CD4-positive, alpha-beta T cell treated with Interleukin-15 for 1 hour (primary cell): ENCODE data around the gene PHC2.

Source experiments
- DNase-seq: peaks from one replicate; pipeline ENCODE4 v3.0.0-alpha.2; 2020

The PHC2 gene

GRCh38 chr1:33286451-33287185, 144.3 kb downstream of the PHC2 start:
- DNase-seq, result no peak

GRCh38 chr1:33284049-33284448, 146.8 kb downstream of the PHC2 start:
- no peak for DNase-seq

- DNase-seq, result no peak
Observed at GRCh38 chr1:33282791-33283190, 148.1 kb downstream of the PHC2 start.

- no peak for DNase-seq
Observed at GRCh38 chr1:33281554-33282303, 149.2 kb downstream of the PHC2 start.

- no peak for DNase-seq
Observed at GRCh38 chr1:33280091-33280661, 150.7 kb downstream of the PHC2 start.

GRCh38 chr1:33277488-33278084, 153.3 kb downstream of the PHC2 start:
- no peak for DNase-seq

GRCh38 chr1:33276573-33277298, 154.2 kb downstream of the PHC2 start:
- no peak for DNase-seq

GRCh38 chr1:33275706-33276572, 155.0 kb downstream of the PHC2 start:
- DNase-seq, result no peak

GRCh38 chr1:33275195-33275594, 155.7 kb downstream of the PHC2 start:
- no peak for DNase-seq

GRCh38 chr1:33274446-33274845, 156.4 kb downstream of the PHC2 start:
- no peak for DNase-seq

- no peak for DNase-seq
Observed at GRCh38 chr1:33273961-33274371, 156.9 kb downstream of the PHC2 start.
